Suprapubic skin (tissue), 4 donors: ENCODE measurements around the gene PCSK2. TPM values are rescaled to one million over a fixed set of nuclear protein-coding genes. Genes with fewer than 3 reads are reported as not detected.

ENCODE experiments used
- DNase-seq, 2 donors: peaks; one replicate each; pipeline ENCODE4 v3.0.0-alpha.2; 2019; ENCODE audit warnings: low spot score in 2 of 2
- H3K27ac ChIP-seq: fragments of 200-600 bp; sonication (generic); one replicate; pipeline ENCODE4 v1.5.1; 2019
- H3K27me3 ChIP-seq: fragments of 200-600 bp; sonication (generic); one replicate; pipeline ENCODE4 v1.5.1; 2019
- H3K36me3 ChIP-seq: fragments of 200-600 bp; sonication (generic); one replicate; pipeline ENCODE4 v1.5.1; 2019
- H3K4me1 ChIP-seq: fragments of 200-600 bp; sonication (generic); one replicate; pipeline ENCODE4 v1.5.1; 2019
- H3K4me3 ChIP-seq: fragments of 200-600 bp; sonication (generic); one replicate; pipeline ENCODE4 v1.5.1; 2019; ENCODE audit warnings: mild to moderate bottlenecking
- H3K9me3 ChIP-seq: fragments of 200-600 bp; sonication (generic); one replicate; pipeline ENCODE4 v1.5.1; 2019
- EP300 ChIP-seq: sonication (generic); formaldehyde crosslinking; IDR thresholded peaks from one replicate; pipeline ENCODE4 v1.6.1; 2017; ENCODE audit warnings: antibody characterized with exemption
- POLR2A ChIP-seq, 2 donors: fragments of 450-650 bp; IDR thresholded peaks; one replicate each; pipeline ENCODE4 v1.6.1; 2017; ENCODE audit warnings: antibody characterized with exemption in 2 of 2, mild to moderate bottlenecking in 2 of 2, moderate library complexity in 2 of 2
- POLR2AphosphoS5 ChIP-seq, 3 donors: sonication (generic); formaldehyde crosslinking; IDR thresholded peaks; one replicate each; pipeline ENCODE4 v1.6.1; 2017; ENCODE audit warnings: antibody characterized with exemption in 3 of 3
- WGBS: methylation state at CpG from one replicate; pipeline ENCODE4 v1.1.5; 2018; 5-methylcytosine and 5-hydroxymethylcytosine counted together
- total RNA-seq, 4 donors: library from RNA; depleted of rRNA; stranded (reverse); fragments of >200 nt; gene quantifications; one replicate each; pipeline ENCODE4 v1.1.0, GENCODE V29; 2016
- TF ChIP-seq, protein P1 (sequence below), 2 donors: fragments of 200-600 bp in 1 of 2; fragments of 450-650 bp in 1 of 2; sonication (generic) in 1 of 2; IDR thresholded peaks; one replicate each; pipeline ENCODE4 v1.5.1; 2016 to 2019; ENCODE audit warnings: antibody characterized with exemption in 2 of 2, mild to moderate bottlenecking in 1 of 2, moderate library complexity in 1 of 2

PCSK2 gene
- total RNA-seq, 4 donors from 2014 or later, result 5.2 to 23.1 (median 12.9) TPM

- H3K4me3 ChIP-seq, result no peak overlapping the region
- no peaks in the 10 kb centered on the region for H3K9me3 ChIP-seq
- WGBS, result 22% methylated on average over 1 of the region's 1 CpG
- no peak overlapping the region for H3K27ac ChIP-seq
- no peaks in the 10 kb centered on the region for H3K36me3 ChIP-seq
- H3K27me3 ChIP-seq, result no peaks in the 10 kb centered on the region
- peaks cover 30% of the 10 kb centered on the region for H3K4me1 ChIP-seq
- TF ChIP-seq POLR2AphosphoS5 (IDR thresholded peaks at IDR 0.05), result no peak
- TF ChIP-seq, protein P1, sequence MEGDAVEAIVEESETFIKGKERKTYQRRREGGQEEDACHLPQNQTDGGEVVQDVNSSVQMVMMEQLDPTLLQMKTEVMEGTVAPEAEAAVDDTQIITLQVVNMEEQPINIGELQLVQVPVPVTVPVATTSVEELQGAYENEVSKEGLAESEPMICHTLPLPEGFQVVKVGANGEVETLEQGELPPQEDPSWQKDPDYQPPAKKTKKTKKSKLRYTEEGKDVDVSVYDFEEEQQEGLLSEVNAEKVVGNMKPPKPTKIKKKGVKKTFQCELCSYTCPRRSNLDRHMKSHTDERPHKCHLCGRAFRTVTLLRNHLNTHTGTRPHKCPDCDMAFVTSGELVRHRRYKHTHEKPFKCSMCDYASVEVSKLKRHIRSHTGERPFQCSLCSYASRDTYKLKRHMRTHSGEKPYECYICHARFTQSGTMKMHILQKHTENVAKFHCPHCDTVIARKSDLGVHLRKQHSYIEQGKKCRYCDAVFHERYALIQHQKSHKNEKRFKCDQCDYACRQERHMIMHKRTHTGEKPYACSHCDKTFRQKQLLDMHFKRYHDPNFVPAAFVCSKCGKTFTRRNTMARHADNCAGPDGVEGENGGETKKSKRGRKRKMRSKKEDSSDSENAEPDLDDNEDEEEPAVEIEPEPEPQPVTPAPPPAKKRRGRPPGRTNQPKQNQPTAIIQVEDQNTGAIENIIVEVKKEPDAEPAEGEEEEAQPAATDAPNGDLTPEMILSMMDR (IDR thresholded peaks at IDR 0.05), result no peak
- TF ChIP-seq EP300, result no peak
- no peak for TF ChIP-seq POLR2A (IDR thresholded peaks at IDR 0.05)
- no peak for DNase-seq
Measured at GRCh38 chr20:17533396-17533795, 306.6 kb downstream of the PCSK2 start.

GRCh38 chr20:17534077-17534476 is 307.2 kb downstream of the PCSK2 start:
- H3K4me1 ChIP-seq, result peaks cover 33% of the 10 kb centered on the region
- no peak for DNase-seq
- no peak overlapping the region for H3K27ac ChIP-seq
- no peak overlapping the region for H3K4me3 ChIP-seq
- H3K36me3 ChIP-seq, result no peaks in the 10 kb centered on the region
- H3K27me3 ChIP-seq, result no peaks in the 10 kb centered on the region
- 87% methylated on average over 3 of the region's 3 CpGs for WGBS
- H3K9me3 ChIP-seq, result no peaks in the 10 kb centered on the region
- TF ChIP-seq, protein P1 (IDR thresholded peaks at IDR 0.05), result no peak
- TF ChIP-seq POLR2AphosphoS5 (IDR thresholded peaks at IDR 0.05), result no peak
- TF ChIP-seq EP300, result no peak
- no peak for TF ChIP-seq POLR2A (IDR thresholded peaks at IDR 0.05)
